ENCODE measurements around the gene CTNNA2. TPM values are rescaled to one million over a fixed set of nuclear protein-coding genes. Genes with fewer than 3 reads are reported as not detected.
"Not testable (repeated sequence)": the region's sequence is repeated elsewhere in the genome, so short reads cannot be mapped to it uniquely, and the experiment has no call there.

Gene CTNNA2
- total RNA-seq, 1 experiment from 2014 or later, result 5.5 TPM

GRCh38 chr2:80030135-80030534 lies 517.3 kb downstream of the CTNNA2 start:
- H3K18ac ChIP-seq (ENCODE audit: insufficient read length, low read depth, low read length), result no peak overlapping the region
- no peak overlapping the region for H2AFZ ChIP-seq (ENCODE audit: low read length)
- no peak overlapping the region for H3K4ac ChIP-seq (ENCODE audit: low read depth, low read length)
- H4K20me1 ChIP-seq (ENCODE audit: control insufficient read depth, insufficient read depth, insufficient read length), result no peaks in the 10 kb centered on the region
- H4K91ac ChIP-seq (ENCODE audit: insufficient read length, low read depth, low read length), result no peak overlapping the region
- H3K4me1 Mint-ChIP-seq, result peaks cover 0 to 4% of the 10 kb centered on the region in 2 experiments; a peak in 1 of 4 replicates
- H3K4me1 ChIP-seq (ENCODE audit: insufficient read depth, low read length), result no peaks in the 10 kb centered on the region; the same call in 1 of the 2 replicates
- H3K79me2 ChIP-seq (ENCODE audit: insufficient read depth, low read length), result no peaks in the 10 kb centered on the region
- H2BK12ac ChIP-seq (ENCODE audit: insufficient read length, low read depth, low read length), result no peak overlapping the region
- no peaks in the 10 kb centered on the region for H3K27me3 Mint-ChIP-seq (ENCODE audit: low read depth)
- no peaks in the 10 kb centered on the region for H3K27me3 ChIP-seq (ENCODE audit: insufficient read depth, low read length)
- no peak overlapping the region for H2BK20ac ChIP-seq (ENCODE audit: low read depth, low read length, poor library complexity, severe bottlenecking)
- no peak overlapping the region for H3K56ac ChIP-seq (ENCODE audit: insufficient read length, low read depth, low read length)
- WGBS (ENCODE audit: extremely low coverage, insufficient read length, low lambda C conversion rate), result no CpG with 5 or more reads among the region's 2 CpGs
- no peak overlapping the region for H3K27ac Mint-ChIP-seq
- no peak overlapping the region for H3K27ac ChIP-seq (ENCODE audit: insufficient read length, low read depth, low read length)
- no peak overlapping the region for H4K5ac ChIP-seq (ENCODE audit: insufficient read length, low read depth, low read length)
- H3K23me2 ChIP-seq (ENCODE audit: insufficient read length, low read depth, low read length, poor library complexity, severe bottlenecking), result no peaks in the 10 kb centered on the region
- H3T11ph ChIP-seq (ENCODE audit: low read length), result no peak overlapping the region
- H2BK5ac ChIP-seq (ENCODE audit: insufficient read length, low read length), result no peak overlapping the region
- H3K14ac ChIP-seq (ENCODE audit: insufficient read depth, low read length), result no peak overlapping the region
- no peak overlapping the region for H3K9ac ChIP-seq (ENCODE audit: extremely low read depth, insufficient read length, low read length)
- DNase-seq, result no peak
- no peak overlapping the region for H2AK5ac ChIP-seq (ENCODE audit: insufficient read length, low read length)
- no peak overlapping the region for H3K4me2 ChIP-seq (ENCODE audit: insufficient read depth, insufficient read length, low read length)
- H3K23ac ChIP-seq (ENCODE audit: insufficient read length, low read depth, low read length), result no peak overlapping the region
- no peaks in the 10 kb centered on the region; a peak in 1 of 7 replicates for H3K36me3 Mint-ChIP-seq (ENCODE audit: insufficient read depth in 1 of 3, low read depth in 3 of 3)
- no peaks in the 10 kb centered on the region for H3K9me3 ChIP-seq (ENCODE audit: control insufficient read depth, low read depth, low read length)
- H3K79me1 ChIP-seq (ENCODE audit: insufficient read depth, low read depth, low read length, poor library complexity, severe bottlenecking), result no peaks in the 10 kb centered on the region
- H2BK120ac ChIP-seq (ENCODE audit: low read depth, low read length, poor library complexity, severe bottlenecking), result no peak overlapping the region
- no peak overlapping the region for H4K8ac ChIP-seq (replicated peaks; ENCODE audit: insufficient read length, low read depth, low read length)
- H2BK15ac ChIP-seq (ENCODE audit: low read depth, low read length), result no peak overlapping the region
- H3K4me3 Mint-ChIP-seq, result no peak overlapping the region
- TF ChIP-seq CTCF (conservative IDR thresholded peaks at IDR 0.05), result no peak
- H3K9me3 Mint-ChIP-seq, result no peaks in the 10 kb centered on the region; a peak in 1 of 5 replicates

- not testable (repeated sequence) for H3K79me2 ChIP-seq (ENCODE audit: insufficient read depth, low read length); H3K79me1 ChIP-seq (ENCODE audit: insufficient read depth, low read depth, low read length, poor library complexity, severe bottlenecking); H3K27ac ChIP-seq (ENCODE audit: insufficient read length, low read depth, low read length); H3T11ph ChIP-seq (ENCODE audit: low read length); H3K9ac ChIP-seq (ENCODE audit: extremely low read depth, insufficient read length, low read length); H2BK15ac ChIP-seq (ENCODE audit: low read depth, low read length); H3K36me3 Mint-ChIP-seq (ENCODE audit: insufficient read depth in 1 of 3, low read depth in 3 of 3); H3K23ac ChIP-seq (ENCODE audit: insufficient read length, low read depth, low read length); H3K27ac Mint-ChIP-seq; H2BK5ac ChIP-seq (ENCODE audit: insufficient read length, low read length); H3K27me3 ChIP-seq (ENCODE audit: insufficient read depth, low read length); H2BK12ac ChIP-seq (ENCODE audit: insufficient read length, low read depth, low read length); H4K20me1 ChIP-seq (ENCODE audit: control insufficient read depth, insufficient read depth, insufficient read length); H4K91ac ChIP-seq (ENCODE audit: insufficient read length, low read depth, low read length); H3K18ac ChIP-seq (ENCODE audit: insufficient read length, low read depth, low read length); H3K9me3 Mint-ChIP-seq; DNase-seq; H2BK120ac ChIP-seq (ENCODE audit: low read depth, low read length, poor library complexity, severe bottlenecking); H3K27me3 Mint-ChIP-seq (ENCODE audit: low read depth); H4K5ac ChIP-seq (ENCODE audit: insufficient read length, low read depth, low read length); H3K9me3 ChIP-seq (ENCODE audit: control insufficient read depth, low read depth, low read length); H3K4me1 ChIP-seq (ENCODE audit: insufficient read depth, low read length); H3K4me1 Mint-ChIP-seq; H3K56ac ChIP-seq (ENCODE audit: insufficient read length, low read depth, low read length); H3K14ac ChIP-seq (ENCODE audit: insufficient read depth, low read length); H2BK20ac ChIP-seq (ENCODE audit: low read depth, low read length, poor library complexity, severe bottlenecking); H3K23me2 ChIP-seq (ENCODE audit: insufficient read length, low read depth, low read length, poor library complexity, severe bottlenecking); H3K4me2 ChIP-seq (ENCODE audit: insufficient read depth, insufficient read length, low read length); H3K4me3 Mint-ChIP-seq; H2AFZ ChIP-seq (ENCODE audit: low read length); H4K8ac ChIP-seq (replicated peaks; ENCODE audit: insufficient read length, low read depth, low read length); H3K4ac ChIP-seq (ENCODE audit: low read depth, low read length); H2AK5ac ChIP-seq (ENCODE audit: insufficient read length, low read length)
- no CpG with 5 or more reads among the region's 7 CpGs for WGBS (ENCODE audit: extremely low coverage, insufficient read length, low lambda C conversion rate)
Measured at GRCh38 chr2:80032684-80033083, 519.8 kb downstream of the CTNNA2 start.

All from H9 (cell line).